ENCODE data around the gene AXDND1. TPM values are rescaled to one million over a fixed set of nuclear protein-coding genes. Genes with fewer than 3 reads are reported as not detected.
"Not testable (repeated sequence)": the region's sequence is repeated elsewhere in the genome, so short reads cannot be mapped to it uniquely, and the experiment has no call there.

AXDND1 gene
- total and polyA plus RNA-seq, 12 donors = 0.03 to 0.17 (median 0.15) TPM; not detected in 8

DNA sequence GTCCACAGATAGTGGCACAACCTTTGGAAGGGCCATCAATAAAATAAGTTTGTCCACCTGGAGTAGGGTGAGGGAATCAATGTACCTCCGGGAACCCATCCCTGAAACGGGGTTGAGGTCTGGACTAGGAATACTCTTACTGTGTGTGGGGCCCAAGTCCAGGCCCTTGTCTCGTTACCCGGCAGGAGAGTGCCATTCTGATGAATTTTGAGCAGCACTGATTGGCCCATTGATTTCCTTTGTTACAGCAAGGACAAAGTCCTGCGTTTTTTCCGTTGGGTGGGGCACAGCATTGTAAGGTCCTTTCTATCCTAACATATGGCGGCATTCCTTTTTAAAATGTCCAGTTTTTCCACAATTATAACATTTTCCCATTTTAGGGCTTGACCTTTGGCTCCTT, 75.2 kb downstream of the AXDND1 start:
- no peak for ATAC-seq
- 84 to 88% methylated on average over 7 of the region's 7 CpGs for WGBS, 2 donors
- H3K27me3 ChIP-seq = peaks cover 0 to 6% (median 0%) of the 10 kb centered on the region in 7 donors

DNA sequence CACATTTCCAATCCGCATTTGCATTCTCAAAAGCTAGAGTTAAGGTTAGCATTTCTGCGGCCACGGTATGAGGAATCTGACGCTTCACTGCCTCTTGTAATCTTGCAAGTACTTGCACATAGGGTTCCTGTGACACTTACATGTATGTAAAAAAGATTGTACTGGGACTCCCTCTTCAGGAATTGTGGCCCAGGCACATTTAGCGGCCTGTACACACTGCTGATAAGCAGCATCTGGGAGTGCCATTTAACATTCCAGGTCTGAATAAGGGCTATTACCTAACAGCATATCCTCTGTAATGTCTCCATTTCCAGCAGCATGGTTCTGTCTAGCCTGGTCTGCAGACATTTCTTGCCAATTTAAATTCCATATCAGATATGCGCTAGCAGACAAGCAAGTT, 75.7 kb downstream of the AXDND1 start:
- ATAC-seq = no peak
- no peak for DNase-seq
- Histone ChIP-seq H3K4me3 (no peak overlapping the region), H3K4me1 (no peaks in the 10 kb centered on the region), H3K27ac (no peak overlapping the region), H3K36me3 (no peaks in the 10 kb centered on the region), H3K9me3 (no peaks in the 10 kb centered on the region), H3K27me3 (peaks cover 0 to 6% (median 0%) of the 10 kb centered on the region in 7 donors)
- TF ChIP-seq, protein P1, sequence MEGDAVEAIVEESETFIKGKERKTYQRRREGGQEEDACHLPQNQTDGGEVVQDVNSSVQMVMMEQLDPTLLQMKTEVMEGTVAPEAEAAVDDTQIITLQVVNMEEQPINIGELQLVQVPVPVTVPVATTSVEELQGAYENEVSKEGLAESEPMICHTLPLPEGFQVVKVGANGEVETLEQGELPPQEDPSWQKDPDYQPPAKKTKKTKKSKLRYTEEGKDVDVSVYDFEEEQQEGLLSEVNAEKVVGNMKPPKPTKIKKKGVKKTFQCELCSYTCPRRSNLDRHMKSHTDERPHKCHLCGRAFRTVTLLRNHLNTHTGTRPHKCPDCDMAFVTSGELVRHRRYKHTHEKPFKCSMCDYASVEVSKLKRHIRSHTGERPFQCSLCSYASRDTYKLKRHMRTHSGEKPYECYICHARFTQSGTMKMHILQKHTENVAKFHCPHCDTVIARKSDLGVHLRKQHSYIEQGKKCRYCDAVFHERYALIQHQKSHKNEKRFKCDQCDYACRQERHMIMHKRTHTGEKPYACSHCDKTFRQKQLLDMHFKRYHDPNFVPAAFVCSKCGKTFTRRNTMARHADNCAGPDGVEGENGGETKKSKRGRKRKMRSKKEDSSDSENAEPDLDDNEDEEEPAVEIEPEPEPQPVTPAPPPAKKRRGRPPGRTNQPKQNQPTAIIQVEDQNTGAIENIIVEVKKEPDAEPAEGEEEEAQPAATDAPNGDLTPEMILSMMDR (IDR thresholded peaks at IDR 0.05) = no peak
- WGBS, 2 donors = 74 to 75% methylated on average over 6 of the region's 6 CpGs
- intact Hi-C loops (cut with DNase I) = no loop called here

More for the DNA sequence above, 75.2 kb downstream of the AXDND1 start:
- Histone ChIP-seq H3K4me1 (no peaks in the 10 kb centered on the region), H3K4me3 (no peak overlapping the region), H3K36me3 (no peaks in the 10 kb centered on the region), H3K27ac (no peak overlapping the region), H3K9me3 (peaks cover 0 to under 1% (median 0%) of the 10 kb centered on the region in 11 donors)
- no peak for DNase-seq
- TF ChIP-seq, protein P1 (IDR thresholded peaks at IDR 0.05) = no peak
- intact Hi-C loops (cut with DNase I) = no loop called here

DNA sequence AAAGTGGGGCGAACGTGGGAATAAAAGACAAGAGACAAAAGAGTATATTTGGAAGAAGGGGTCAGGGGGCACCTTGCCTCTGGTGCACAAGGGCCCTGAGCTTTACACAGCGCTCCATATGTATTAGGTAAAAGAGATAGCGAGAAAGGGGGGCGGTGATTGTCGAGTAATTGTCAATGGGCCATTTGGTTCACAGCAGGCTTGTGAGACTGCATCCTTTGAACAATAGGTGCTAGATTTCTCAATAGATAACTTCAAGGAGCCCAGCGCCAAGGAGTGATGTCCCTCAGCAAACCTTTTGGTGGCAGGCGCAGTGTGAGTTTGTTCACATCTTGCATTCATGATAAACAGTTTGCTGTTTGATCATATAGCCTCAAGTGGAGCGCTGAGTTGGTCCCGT, 77.1 kb downstream of the AXDND1 start:
- intact Hi-C loops (cut with DNase I) = not testable (repeated sequence)

DNA sequence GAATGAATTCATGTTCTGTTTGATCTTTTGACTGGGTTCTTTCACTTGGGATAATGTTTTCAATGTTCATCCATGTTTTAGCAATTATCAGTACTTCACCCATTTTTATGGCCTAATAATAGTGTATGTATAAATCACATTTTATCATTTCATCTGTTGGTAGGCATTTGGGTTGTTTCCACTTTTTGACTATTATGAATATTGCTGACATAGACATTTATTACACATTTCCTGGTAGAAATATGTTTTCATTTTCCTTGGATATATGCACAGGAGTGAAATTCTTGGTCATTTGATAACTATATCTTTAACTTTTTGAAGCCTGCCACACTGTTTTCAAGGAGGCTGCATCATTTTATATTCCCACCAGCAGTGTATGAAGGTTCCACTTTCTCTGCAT, 79.8 kb downstream of the AXDND1 start:
- ATAC-seq = no peak
- Histone ChIP-seq H3K4me1 (no peaks in the 10 kb centered on the region), H3K9me3 (no peaks in the 10 kb centered on the region), H3K27me3 (peaks cover 0 to 6% (median 0%) of the 10 kb centered on the region in 7 donors), H3K27ac (no peak overlapping the region), H3K36me3 (no peaks in the 10 kb centered on the region), H3K4me3 (no peak overlapping the region)
- intact Hi-C loops (cut with DNase I) = no loop called here
- DNase-seq = no peak
- TF ChIP-seq, protein P1 (IDR thresholded peaks at IDR 0.05) = no peak

More for the DNA sequence above, 77.1 kb downstream of the AXDND1 start:
- H3K27ac ChIP-seq, ATAC-seq, H3K27me3 ChIP-seq, H3K4me1 ChIP-seq, H3K36me3 ChIP-seq, H3K4me3 ChIP-seq, H3K9me3 ChIP-seq, DNase-seq: not testable (repeated sequence)
- 81 to 87% methylated on average over 10 of the region's 10 CpGs for WGBS, 2 donors

DNA sequence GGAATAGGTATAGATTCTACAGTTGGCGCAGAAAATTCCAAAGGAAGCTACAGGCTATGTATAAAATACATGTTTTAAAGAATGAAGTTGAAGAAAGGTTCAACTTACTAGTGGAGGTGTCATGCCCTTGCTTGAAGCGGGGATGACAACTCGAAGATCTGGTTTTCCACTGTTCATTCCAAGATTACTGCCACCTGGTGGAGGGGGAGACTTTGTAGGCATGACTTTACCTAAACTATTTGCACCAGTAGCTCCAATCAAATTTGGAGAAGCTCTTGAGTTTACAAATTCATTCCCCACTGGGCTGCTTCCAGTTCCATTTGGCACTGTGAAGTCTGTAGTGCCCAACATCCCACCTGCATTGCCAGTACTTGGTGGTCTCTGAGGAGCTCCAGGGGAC, 81.7 kb downstream of the AXDND1 start:
- intact Hi-C loops (cut with DNase I) = no loop called here

More for the DNA sequence above, 81.7 kb downstream of the AXDND1 start:
- TF ChIP-seq, protein P1 (IDR thresholded peaks at IDR 0.05) = peak in 1 of 9 donors; percentile 23
- H3K4me3 ChIP-seq = no peak overlapping the region
- WGBS, 2 donors = 77 to 84% methylated on average over 3 of the region's 3 CpGs
- peaks cover 0 to 6% (median 0%) of the 10 kb centered on the region in 7 donors for H3K27me3 ChIP-seq
- H3K36me3 ChIP-seq = no peaks in the 10 kb centered on the region
- DNase-seq (no peak), ATAC-seq (no peak)
- peaks cover 0 to 2% (median 0%) of the 10 kb centered on the region in 11 donors for H3K9me3 ChIP-seq
- H3K4me1 ChIP-seq = no peaks in the 10 kb centered on the region
- H3K27ac ChIP-seq = no peak overlapping the region

Measured in heart right ventricle (tissue), 16 donors.